K562 (cell line): ENCODE data around the gene FAM131C. TPM values are rescaled to one million over a fixed set of nuclear protein-coding genes. Genes with fewer than 3 reads are reported as not detected.

Experiments used
- CC2D1A ChIP-seq: fragments of 450-650 bp; IDR thresholded peaks from 2 replicates; pipeline ENCODE4 v1.6.1; 2017; ENCODE audit warnings: mild to moderate bottlenecking
- DMBX1 ChIP-seq: fragments of 250-450 bp; sonication (Bioruptor Pico); IDR thresholded peaks from 2 replicates; pipeline ENCODE4 v1.8.0; 2022; ENCODE audit warnings: inconsistent platforms, mild to moderate bottlenecking, moderate library complexity, borderline replicate concordance
- ELF2 ChIP-seq: fragments of 250-450 bp; sonication (Bioruptor Pico); IDR thresholded peaks from 2 replicates; pipeline ENCODE4 v1.5.0; 2021; ENCODE audit warnings: mild to moderate bottlenecking
- GMEB1 ChIP-seq: fragments of 250-450 bp; sonication (Bioruptor Pico); IDR thresholded peaks from 2 replicates; pipeline ENCODE4 v1.4.0; 2020; ENCODE audit warnings: mild to moderate bottlenecking
- HBP1 ChIP-seq: fragments of 450-650 bp; formaldehyde crosslinking; IDR thresholded peaks from 2 replicates; pipeline ENCODE4 v1.4.0; 2022; ENCODE audit warnings: missing genetic modification characterization
- LCOR ChIP-seq: sonication (generic); formaldehyde crosslinking; IDR thresholded peaks from 2 replicates; pipeline ENCODE4 v1.8.0; 2022; ENCODE audit warnings: mild to moderate bottlenecking, missing genetic modification reagents
- MGA ChIP-seq: fragments of 450-650 bp; IDR thresholded peaks from 2 replicates; pipeline ENCODE4 v1.6.1; 2016; ENCODE audit warnings: mild to moderate bottlenecking, moderate library complexity
- NCOR1 ChIP-seq: fragments of 450-650 bp; IDR thresholded peaks from 2 replicates; pipeline ENCODE4 v1.6.1; 2016; ENCODE audit warnings: mild to moderate bottlenecking, moderate library complexity
- SRF ChIP-seq, 2 experiments: fragments of 250-450, 450-650 bp in 1 of 2; sonication (Bioruptor Pico) in 1 of 2; sonication (generic) in 1 of 2; formaldehyde crosslinking; IDR thresholded peaks; 2 replicates each; pipeline versions ENCODE4 v1.5.0 to v1.5.1; 2020 to 2022; ENCODE audit warnings: mild to moderate bottlenecking in 1 of 2, missing genetic modification reagents in 1 of 2
- polyA plus RNA-seq, 8 experiments: library from polyadenylated mRNA; depleted of rRNA in 4 of 8; stranded (reverse) in 5 of 8; unstranded in 3 of 8; fragments of >200 nt; fragmentation: Nextera tagmentation in 2 of 8; fragmentation: Illumina TruSeq in 1 of 8; extraction: Ambion mirVana in 2 of 8; extraction: Trizol in 1 of 8; gene quantifications; 2 replicates each; pipeline versions ENCODE4 v1.2.1 to v1.2.3, GENCODE V29; 2011 to 2014; ENCODE audit warnings: inconsistent platforms in 1 of 8, missing spikeins in 1 of 8
- total RNA-seq, 7 experiments: library from RNA; depleted of rRNA in 6 of 7; stranded (reverse); fragments of >200 nt in 6 of 7; fragmentation: Illumina TruSeq in 2 of 7; extraction: Trizol in 2 of 7; gene quantifications; 2 replicates each; pipeline versions ENCODE4 v1.2.1 to v1.2.3, GENCODE V29; 2011 to 2021; ENCODE audit warnings: low replicate concordance in 1 of 7

The FAM131C gene
- total and polyA plus RNA-seq, 9 of the 15 experiments (the other 6 are each of a cell fraction or from before 2014, with no cell fraction given) = 0.10 to 0.29 (median 0.16) TPM; not detected in 6

- TF ChIP-seq NCOR1 = peak; percentile 83
- TF ChIP-seq ELF2 (CRISPR knock-in tag) = peak; percentile 74
- TF ChIP-seq GMEB1 (CRISPR knock-in tag) = no peak
- TF ChIP-seq CC2D1A = no peak
- TF ChIP-seq SRF (CRISPR knock-in tag; IDR thresholded peaks at IDR 0.05) = peak in 1 of 2 experiments; percentile 83; a peak in 2 of 4 replicates
- TF ChIP-seq LCOR (CRISPR knock-in tag) = no peak
- no peak for TF ChIP-seq DMBX1 (CRISPR knock-in tag)
- TF ChIP-seq MGA = no peak
- no peak for TF ChIP-seq HBP1 (CRISPR knock-in tag)
Observed at GRCh38 chr1:16012590-16013219, 60.7 kb downstream of the FAM131C start (continued).
